Stimulated activated CD8-positive, alpha-beta memory T cell treated with anti-CD3 and anti-CD28 coated beads, Interleukin-15, amount 100 ng/mL, for 4 hours (primary cell): ENCODE measurements around the gene HIRA.

Experiments used
- DNase-seq, 2 donors: peaks; one replicate each; pipeline ENCODE4 v3.0.0-alpha.2; 2020; ENCODE audit warnings: low read depth in 2 of 2

The HIRA gene

DNA sequence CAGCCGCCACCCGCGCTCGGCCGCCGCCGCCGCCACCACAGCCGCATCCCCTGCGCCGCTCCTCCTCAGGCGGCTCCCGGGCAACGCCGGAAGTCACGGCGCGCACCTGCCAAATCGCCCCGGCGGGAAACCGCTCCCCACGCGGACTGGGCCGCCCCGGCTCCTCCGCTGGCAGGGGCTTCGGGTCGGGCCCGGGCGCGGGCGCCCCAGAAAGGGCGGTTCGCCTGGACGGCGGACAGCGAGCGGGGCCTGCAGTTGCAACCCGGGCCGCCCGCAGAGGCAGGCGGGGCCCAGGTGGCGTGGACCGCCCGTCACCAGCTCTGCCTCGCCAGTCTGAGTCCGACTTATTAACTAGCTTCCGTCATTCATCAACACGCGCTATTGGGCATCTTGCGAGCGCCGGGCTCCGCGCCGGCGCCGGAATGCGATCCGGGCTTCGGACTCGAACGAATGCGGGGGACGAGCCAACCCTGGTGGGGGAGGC lies at the start of gene HIRA:
HIRA (minus strand) TSS at position 85 of the 484 bp plus-strand sequence. CDS start 257 bp downstream, outside the sequence.
- DNase-seq = peak; percentile 67 to 77

- no peak for DNase-seq
Observed at GRCh38 chr22:19480789-19481188, 49.3 kb upstream of the HIRA start.

GRCh38 chr22:19480173-19480568 lies 48.6 kb upstream of the HIRA start:
- DNase-seq = no peak

DNA sequence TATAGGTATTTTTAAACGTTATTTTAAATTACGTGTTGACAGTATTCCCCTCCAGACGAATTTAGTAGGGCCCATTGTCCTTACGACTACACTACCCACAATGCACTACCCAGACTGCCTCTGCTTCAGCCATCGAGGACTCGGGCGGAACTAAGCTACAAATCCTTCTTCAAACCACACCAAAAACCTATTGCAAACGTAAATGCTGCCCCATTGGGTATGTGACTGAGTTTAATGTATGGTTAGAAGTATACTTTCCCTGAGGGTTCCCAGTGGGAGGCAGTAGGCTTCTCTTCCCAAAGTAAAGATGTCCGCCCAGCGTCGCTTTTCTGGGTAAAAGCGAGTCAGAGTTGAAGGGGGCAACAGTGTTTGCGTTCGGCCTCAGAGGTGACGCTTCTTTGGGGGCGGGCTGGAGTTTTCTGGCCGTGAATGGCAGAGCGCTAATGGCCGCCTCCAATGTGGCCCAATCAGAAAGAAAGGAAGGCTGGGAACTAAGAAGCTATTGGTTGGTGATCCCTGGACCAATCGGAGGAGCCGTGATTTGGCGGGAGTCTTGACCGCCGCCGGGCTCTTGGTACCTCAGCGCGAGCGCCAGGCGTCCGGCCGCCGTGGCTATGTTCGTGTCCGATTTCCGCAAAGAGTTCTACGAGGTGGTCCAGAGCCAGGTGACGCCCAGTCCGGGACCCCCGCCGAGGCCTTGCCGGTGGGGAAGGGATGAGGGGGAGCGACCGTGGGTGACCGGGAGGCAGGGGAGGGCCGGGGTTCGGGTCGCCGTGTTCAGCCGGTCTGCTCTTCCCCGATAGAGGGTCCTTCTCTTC lies 48.0 kb upstream of the HIRA start, which contains the start of gene CDC45:
CDC45 (plus strand) TSS at position 566 of the 818 bp plus-strand sequence; CDS start at position 615, 49 bp downstream.
- peak; percentile 86 to 91 for DNase-seq

DNA sequence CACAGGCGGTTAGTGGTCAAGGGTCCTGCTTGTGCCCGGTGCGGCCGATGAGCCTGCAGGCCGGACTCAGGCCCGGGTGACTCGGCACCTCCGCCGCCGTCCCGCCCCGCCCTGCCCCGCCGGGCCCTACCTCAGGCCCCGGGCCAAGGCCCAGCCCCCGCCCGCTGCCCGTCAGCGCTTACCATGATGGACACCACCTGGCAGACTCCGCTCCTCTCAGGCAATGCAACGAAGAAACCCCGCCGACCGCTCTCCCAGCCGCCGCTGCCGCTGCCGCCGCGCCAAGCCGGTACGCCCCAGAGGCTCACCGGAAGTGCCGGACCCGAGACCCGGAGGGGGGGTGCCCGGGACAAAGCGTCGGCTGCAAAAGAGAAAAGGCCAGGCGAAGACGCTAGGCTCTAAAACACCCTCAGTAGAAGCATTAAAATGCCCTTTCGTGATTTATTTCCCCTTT lies 47.4 kb upstream of the HIRA start, which contains the start of gene UFD1:
UFD1 (minus strand) TSS at position 293 of the 454 bp plus-strand sequence; CDS start at position 185, 108 bp downstream.
- DNase-seq = peak; percentile 45 to 59

DNA sequence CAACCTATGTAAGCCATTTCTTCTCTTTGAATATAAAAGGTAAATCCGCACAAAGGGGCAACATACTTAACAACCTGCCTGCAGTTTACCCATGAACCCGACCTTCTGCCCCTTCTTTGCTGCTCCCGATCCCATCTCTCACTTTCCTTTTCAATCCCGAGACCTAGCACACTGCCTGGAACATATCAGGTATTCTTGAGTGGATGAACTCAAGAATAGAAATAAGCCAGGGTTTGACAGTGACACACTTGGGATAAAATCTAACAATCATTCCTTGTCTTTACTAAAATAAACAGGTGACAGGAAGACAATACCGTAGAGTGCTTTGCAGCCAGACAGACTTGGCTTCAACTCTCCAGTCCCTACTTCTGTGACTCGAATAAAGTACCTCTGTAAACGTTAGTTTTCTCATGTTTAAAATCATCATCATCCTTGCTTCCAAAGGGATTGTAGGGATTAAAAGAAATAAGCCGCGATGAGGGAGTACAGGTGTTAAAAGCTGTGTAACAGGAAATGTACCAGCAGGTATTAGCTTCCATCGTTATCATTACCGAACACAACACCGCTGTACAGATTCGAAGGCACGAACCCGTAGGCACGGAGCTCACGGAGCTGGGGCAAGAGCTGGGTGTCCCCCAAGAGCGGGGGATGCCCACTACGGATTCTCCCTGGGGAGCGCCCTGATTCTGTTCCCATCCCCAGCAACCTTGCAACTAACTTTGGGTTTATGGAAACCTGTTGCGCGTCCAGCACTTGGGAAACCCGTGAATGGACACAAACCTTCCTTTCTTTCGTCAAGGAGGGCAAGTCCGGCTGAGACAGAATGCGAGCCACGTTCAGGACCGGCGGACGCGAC lies 46.7 kb upstream of the HIRA start:
- no peak for DNase-seq

GRCh38 chr22:19477321-19478044 lies 46.0 kb upstream of the HIRA start:
- no peak for DNase-seq

DNA sequence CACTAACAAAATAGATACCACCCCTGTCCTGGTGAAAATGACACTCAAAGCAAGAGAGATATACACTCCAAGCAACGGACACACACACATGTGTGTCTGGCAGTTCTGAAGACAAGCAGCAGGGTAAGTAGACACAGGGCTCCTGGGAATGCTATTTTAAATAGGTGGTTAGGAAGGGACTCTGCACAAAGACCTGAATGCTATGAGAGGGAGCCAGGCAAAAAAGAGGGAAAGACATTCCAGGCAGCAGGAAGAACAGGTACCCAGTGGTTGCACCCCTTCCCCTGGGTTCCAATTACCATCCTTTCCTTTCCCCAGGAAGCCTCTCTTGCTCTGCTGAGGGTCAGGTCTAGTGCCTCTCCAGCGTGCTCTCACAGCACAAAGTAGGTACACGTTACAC lies 44.5 kb upstream of the HIRA start:
- DNase-seq = no peak

DNA sequence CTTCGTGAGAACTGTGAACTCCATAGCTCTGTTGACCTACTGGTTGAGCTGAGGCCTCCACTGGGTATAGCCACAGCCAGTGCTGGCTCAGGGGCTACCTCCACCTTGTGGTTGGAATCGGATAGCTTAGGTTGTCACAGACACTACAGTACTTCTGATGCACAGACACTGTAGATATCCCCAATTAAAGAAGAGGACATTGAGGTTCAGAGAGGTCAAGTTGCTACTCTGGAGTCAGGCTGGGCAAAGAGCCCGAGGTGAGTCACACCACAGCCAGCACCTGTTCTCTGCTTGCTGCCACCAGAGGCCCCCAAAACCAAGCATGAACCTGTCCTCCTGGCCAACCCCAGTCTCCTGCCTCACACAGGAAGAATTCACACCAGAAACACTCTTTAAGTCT lies 42.0 kb upstream of the HIRA start:
- no peak for DNase-seq

DNA sequence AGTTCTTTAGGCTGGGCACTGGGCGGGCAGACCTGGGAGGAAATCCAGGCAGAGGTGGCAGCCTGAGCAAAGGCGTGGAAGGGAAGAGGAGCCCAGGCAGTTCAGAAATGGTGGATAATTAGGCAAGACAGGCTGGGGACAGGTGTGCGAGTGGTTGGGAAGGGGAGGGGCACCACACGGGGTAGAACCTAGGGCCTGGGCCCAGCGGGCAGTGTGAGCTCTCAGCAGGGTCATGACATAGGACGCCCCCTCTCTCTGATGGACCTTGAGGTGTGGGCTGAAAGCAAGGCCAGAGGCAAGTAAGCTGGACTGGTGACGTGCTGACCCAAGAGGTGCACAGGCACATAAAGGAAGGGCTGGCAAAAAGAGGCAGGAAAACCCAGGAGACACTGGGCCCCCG lies 40.7 kb upstream of the HIRA start:
- no peak for DNase-seq

DNA sequence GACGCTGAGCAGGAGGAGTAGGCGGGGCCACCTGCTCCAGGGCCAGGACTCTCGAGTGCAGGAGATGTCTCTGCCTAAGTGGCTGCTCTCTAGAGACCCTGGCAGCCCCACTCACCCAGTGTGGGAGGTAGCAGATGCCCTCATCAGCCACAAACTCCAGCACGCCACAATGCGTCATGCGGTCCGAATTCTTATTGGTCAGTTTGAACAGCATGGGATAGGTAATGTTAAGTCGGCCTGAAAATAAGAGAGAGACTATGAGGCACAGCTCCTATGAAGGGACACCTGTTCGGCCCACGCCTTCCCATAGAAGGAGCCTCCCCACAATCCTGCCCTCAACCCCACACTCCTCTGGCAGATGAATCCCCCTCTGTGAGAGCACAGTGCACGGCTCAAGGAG lies 40.0 kb upstream of the HIRA start:
- DNase-seq = no peak

- DNase-seq = no peak
Observed at GRCh38 chr22:19470010-19470409, 38.5 kb upstream of the HIRA start.

DNA sequence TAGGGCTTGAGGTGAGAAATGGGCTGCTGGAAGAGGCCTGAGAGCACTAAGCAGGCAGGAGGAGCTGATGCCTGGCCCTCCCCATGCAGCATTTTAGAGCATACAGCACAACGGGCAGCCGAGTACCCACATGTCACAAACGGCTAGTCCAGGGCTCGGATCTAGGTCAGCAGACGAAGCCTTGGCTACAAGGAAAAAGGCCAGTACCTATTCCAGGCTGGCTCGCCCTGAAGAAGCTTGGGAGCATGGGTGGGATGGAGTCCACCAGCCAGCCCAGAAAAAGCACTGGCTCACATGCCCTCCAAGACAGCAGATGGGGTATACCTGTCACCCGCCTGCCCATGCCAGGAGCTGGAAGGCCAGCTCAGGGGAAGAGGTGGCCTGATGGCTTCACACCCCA lies 37.9 kb upstream of the HIRA start:
- DNase-seq = no peak

- DNase-seq = no peak
Observed at GRCh38 chr22:19467912-19468311, 36.4 kb upstream of the HIRA start.

DNA sequence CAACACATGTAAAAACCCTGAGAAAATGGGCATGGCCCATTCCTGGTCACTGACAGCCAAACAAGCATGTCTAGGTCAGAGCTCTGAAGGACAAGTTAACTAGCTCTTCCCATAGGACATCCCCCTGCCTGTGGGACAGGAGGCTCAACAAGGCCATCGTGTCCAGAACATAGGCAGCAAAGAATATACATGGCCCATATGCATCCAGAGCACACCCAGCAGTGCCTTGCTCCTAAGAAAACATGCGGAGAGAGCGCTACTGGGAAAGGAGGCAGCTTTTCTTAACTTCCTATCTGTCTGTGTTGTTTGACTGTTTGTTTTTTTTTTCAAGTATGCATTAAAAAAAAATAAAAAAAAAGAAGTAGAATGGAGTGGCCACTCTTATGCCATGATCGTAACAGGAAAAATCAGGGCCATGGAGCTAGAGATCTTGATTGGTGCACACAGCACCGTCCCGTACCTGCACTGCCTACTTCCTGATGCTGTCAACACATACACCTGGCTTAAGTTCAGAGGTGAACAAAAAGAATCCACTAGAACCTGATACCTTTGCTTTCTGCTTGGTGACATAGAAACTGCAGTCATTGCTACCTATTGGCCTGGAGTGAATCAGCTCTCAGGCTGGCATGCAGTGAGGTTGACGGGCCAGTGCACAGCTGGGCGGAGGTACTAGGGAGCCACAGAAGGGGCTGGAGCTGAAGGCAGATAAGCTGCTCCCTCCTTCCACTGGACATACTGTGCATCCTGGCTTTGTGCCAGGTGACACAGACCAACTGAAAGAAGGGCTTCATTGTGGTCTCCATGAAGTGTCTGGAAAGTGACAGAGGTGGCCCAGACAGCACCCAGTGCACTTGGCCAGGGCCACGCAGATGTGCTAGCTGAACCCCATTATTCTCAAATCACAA lies 35.6 kb upstream of the HIRA start:
- no peak for DNase-seq

DNA sequence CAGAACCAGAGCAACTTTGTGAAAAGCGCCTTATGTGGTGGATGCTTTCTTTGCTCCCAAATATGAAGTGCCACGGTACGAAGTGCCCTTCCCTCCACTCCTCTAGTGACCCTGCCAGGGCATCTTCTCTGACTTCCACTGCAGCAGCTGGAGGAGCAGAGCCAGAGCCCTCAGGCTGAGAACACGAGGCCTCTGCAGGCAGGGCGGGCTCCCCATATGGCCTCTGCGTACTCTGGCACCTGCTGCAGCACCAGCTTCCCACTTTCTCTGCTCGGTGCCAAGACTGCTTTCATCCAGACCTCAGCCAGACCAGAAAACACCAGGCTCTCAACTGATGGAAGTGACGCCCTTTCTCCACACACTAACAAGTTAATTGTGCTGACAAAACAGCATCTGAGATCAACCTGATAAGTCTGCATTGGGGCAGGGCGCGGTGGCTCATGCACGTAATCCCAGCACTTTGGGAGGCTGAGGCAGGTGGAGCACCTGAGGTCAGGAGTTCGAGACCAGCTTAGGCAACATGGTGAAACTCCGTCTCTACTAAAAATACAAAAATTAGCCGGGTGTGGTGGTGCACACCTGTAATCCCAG lies 34.7 kb upstream of the HIRA start:
- DNase-seq = no peak

GRCh38 chr22:19464975-19465374 lies 33.4 kb upstream of the HIRA start:
- no peak for DNase-seq

- no peak for DNase-seq
Observed at GRCh38 chr22:19464546-19464945, 33.0 kb upstream of the HIRA start.

DNA sequence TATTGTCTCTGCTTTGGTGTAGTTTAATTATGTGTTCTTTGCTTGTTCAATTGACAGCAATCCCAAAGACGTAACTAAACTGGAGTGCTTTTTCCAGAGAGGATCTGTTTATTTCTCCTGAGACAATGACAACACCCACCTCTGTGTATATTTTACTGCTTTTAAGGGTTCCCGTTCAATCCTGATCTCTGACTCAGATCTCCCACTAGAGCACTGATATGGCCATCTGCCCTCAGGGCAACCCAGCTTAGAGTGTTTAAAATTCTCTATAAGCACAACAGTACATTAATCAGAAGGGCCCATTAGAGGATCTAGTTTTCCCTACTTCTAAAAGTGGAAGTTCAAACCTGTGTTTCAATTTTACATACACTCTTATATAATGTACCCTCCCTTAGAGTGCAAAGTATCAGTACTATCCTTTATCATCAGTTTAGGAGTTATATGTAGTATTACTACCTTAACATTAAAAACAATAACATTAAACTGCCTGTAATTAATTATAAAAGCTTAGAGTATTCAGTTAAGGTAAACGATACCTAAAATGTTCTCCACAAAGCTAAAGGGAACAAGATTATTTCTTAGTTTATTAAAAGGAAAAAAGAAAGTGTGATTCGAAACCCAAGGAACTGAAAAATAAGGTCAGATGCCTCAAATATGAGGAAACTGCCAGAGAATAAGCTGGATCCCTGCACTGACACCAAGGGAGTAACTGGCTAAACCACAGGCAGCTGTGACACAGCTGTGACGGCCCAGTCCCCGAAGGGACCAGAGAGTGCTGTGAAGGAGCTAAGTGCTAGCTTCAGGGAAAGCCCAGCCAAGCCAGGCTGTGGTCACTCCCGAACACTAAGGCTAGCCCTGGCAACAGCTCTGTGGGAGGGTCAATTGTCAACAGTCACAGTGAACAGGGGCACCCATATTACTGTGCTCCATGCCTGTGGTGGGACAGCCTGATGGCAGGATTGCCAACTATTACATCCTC lies 32.2 kb upstream of the HIRA start:
- no peak for DNase-seq
